ENCODE data around the gene LYRM4. TPM values are rescaled to one million over a fixed set of nuclear protein-coding genes. Genes with fewer than 3 reads are reported as not detected.

The LYRM4 gene
- total RNA-seq (14.5 and 18.0 TPM in 2 replicates), polyA plus RNA-seq (30.3 and 31.9 TPM in 2 replicates), polyA minus RNA-seq (ENCODE audit: low replicate concordance) (13.6 and 15.8 TPM in 2 replicates)
- 27.4 and 29.6 TPM in 2 replicates for polyA plus RNA-seq (2012)

DNA sequence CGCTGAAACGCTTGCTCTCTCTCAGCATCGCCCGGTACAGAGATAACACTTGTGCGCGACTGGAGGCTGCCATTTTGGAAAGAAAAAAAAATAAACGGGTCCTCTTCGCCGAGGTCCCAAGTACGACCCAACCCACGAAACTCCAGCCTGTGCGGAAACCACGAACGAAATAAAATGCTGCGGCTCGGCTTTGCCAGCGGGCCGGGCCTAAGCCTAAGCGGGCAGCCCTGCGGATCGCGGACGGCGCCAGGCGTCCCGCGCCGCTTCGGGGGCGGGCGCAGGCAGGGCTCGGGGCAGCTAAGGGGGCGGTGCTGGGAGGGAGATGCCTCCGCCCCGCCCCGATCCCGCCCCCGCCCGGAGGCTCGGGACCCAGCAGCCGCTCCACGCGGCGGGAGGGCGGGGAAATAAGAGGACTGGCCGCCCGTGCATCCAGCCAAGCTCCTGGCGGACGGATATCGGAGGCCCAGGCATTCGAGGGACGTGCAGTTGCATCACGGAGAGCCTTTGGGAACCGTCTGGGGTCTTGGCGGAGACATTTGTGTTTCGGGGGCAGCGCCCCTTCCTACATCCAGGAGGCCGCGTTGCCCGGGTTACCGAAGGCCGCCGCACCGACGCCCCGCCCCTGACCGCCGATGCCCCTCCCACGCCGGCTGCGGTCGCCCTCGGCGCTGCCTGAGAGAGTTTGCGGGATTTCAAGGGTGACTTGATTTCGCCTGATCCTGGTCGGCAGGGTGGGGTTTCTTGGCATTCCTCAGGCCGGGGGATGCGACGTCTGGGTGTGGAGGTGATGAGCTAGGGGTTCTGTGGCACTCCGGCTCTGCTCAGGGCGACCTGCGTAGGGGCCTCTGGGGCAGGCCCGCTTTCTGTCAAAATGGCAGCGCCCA, at the start of gene LYRM4, which contains the start of gene FARS2:
LYRM4 (minus strand) TSS at position 290 of the 884 bp plus-strand sequence; CDS start at position 73, 217 bp downstream.
FARS2 (plus strand) TSS at position 853 of the 884 bp plus-strand sequence.
- Histone ChIP-seq H3K9ac (ENCODE audit: insufficient read depth, low read length) (peak within 1 kb of the TSS; percentile 99), H4K20me1 (ENCODE audit: control insufficient read depth, extremely low read depth, insufficient read depth, low read length) (no peaks in the 10 kb centered on the region), H3K27ac (ENCODE audit: insufficient read depth, low read length) (peak within 1 kb of the TSS; percentile 94), H2AFZ (ENCODE audit: low read length) (peak within 1 kb of the TSS; percentile 99), H3K4me1 (ENCODE audit: control insufficient read depth, extremely low read depth, insufficient read depth, low read length) (no peaks in the 10 kb centered on the region), H3K4me2 (ENCODE audit: extremely low read depth, insufficient read depth, low read length) (peak within 1 kb of the TSS; percentile 65), H3K79me2 (ENCODE audit: control insufficient read depth, insufficient read depth, low read length) (peaks cover 7% of the 10 kb centered on the region), H3K27me3 (ENCODE audit: control insufficient read depth, insufficient read depth, low read length) (no peaks in the 10 kb centered on the region), H3K36me3 (ENCODE audit: control insufficient read depth, insufficient read depth, low read length) (no peaks in the 10 kb centered on the region), H3K4me3 (replicated peaks in 1 of 4; ENCODE audit: control extremely low read depth in 1 of 4, insufficient read depth in 1 of 4, low read depth in 3 of 4, low read length in 4 of 4) (peak within 1 kb of the TSS; percentile 61 to 99 (median 68)), H3K9me3 (ENCODE audit: control insufficient read depth, insufficient read depth, low read depth, low read length) (no peaks in the 10 kb centered on the region)
- TF ChIP-seq CTCF (conservative IDR thresholded peaks at IDR 0.05 in 1 of 2, IDR thresholded peaks at IDR 0.05 in 1 of 2; ENCODE audit: low read depth in 1 of 2, low read length in 2 of 2) (peak in 1 of 2 donors; percentile 23), EZH2 (IDR thresholded peaks at IDR 0.05; ENCODE audit: low read length, missing control alignments) (no peak)
- peak; percentile 84 to 86 for DNase-seq (ENCODE audit: low read depth in 2 of 2)

DNA sequence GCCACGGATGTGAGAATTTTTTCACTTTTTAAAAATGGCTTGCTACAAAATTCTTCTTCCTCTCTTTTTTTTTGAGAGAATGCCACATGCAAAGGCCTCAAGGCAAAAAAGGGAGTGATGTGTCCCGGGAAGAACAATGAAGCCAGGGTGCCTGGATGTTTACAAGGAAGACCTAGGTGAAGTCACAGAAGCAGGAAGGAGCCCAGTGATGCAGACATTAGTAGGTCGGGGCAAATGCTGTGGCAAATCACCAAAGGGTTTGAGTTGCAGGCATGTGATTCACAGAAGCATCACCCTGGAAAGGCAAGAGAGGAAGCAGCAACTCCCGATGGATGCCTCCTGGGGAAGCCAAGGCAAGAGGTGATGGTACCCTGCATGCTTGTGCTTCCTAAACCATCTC, 47.3 kb upstream of the LYRM4 start:
- H4K20me1 ChIP-seq (ENCODE audit: control insufficient read depth, extremely low read depth, insufficient read depth, low read length) = no peaks in the 10 kb centered on the region
- no peak overlapping the region for H3K9ac ChIP-seq (ENCODE audit: insufficient read depth, low read length)
- H3K27me3 ChIP-seq (ENCODE audit: control insufficient read depth, insufficient read depth, low read length) = no peaks in the 10 kb centered on the region
- no peaks in the 10 kb centered on the region for H3K9me3 ChIP-seq (ENCODE audit: control insufficient read depth, insufficient read depth, low read depth, low read length)
- no peaks in the 10 kb centered on the region for H3K79me2 ChIP-seq (ENCODE audit: control insufficient read depth, insufficient read depth, low read length)
- no peak overlapping the region for H2AFZ ChIP-seq (ENCODE audit: low read length)
- H3K4me3 ChIP-seq (replicated peaks in 1 of 4; ENCODE audit: control extremely low read depth in 1 of 4, insufficient read depth in 1 of 4, low read depth in 3 of 4, low read length in 4 of 4) = no peak overlapping the region
- H3K36me3 ChIP-seq (ENCODE audit: control insufficient read depth, insufficient read depth, low read length) = no peaks in the 10 kb centered on the region
- no peaks in the 10 kb centered on the region for H3K4me1 ChIP-seq (ENCODE audit: control insufficient read depth, extremely low read depth, insufficient read depth, low read length)
- no peak for TF ChIP-seq EZH2 (IDR thresholded peaks at IDR 0.05; ENCODE audit: low read length, missing control alignments)
- no peak overlapping the region for H3K27ac ChIP-seq (ENCODE audit: insufficient read depth, low read length)
- no peak overlapping the region for H3K4me2 ChIP-seq (ENCODE audit: extremely low read depth, insufficient read depth, low read length)
- DNase-seq (ENCODE audit: low read depth in 2 of 2) = peak in 1 of 2 donors; percentile 4

DNA sequence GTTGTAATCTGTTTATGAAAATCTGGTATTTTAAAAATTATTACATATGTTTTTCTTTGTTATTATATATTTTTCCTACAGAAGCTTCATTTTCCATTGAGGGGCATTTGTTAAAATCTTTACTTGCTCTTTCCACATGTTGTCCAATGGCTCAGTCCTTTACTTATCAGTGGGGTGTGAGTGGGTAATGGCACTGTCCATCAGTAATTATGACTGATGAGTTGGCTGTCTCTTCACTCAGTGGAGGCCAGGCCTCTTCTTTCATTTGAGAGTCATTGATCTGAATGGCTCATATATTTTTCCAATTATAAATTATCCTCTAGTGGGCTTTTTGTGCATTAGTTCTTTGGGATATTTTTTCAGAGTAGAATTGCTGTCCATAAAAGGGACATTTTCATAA, 46.3 kb upstream of the LYRM4 start:
- Histone ChIP-seq H3K4me3 (replicated peaks in 1 of 4; ENCODE audit: control extremely low read depth in 1 of 4, insufficient read depth in 1 of 4, low read depth in 3 of 4, low read length in 4 of 4) (no peak overlapping the region), H3K9me3 (ENCODE audit: control insufficient read depth, insufficient read depth, low read depth, low read length) (no peaks in the 10 kb centered on the region), H3K4me1 (ENCODE audit: control insufficient read depth, extremely low read depth, insufficient read depth, low read length) (no peaks in the 10 kb centered on the region), H3K36me3 (ENCODE audit: control insufficient read depth, insufficient read depth, low read length) (no peaks in the 10 kb centered on the region), H3K27me3 (ENCODE audit: control insufficient read depth, insufficient read depth, low read length) (no peaks in the 10 kb centered on the region), H4K20me1 (ENCODE audit: control insufficient read depth, extremely low read depth, insufficient read depth, low read length) (no peaks in the 10 kb centered on the region), H3K27ac (ENCODE audit: insufficient read depth, low read length) (no peak overlapping the region), H2AFZ (ENCODE audit: low read length) (no peak overlapping the region), H3K4me2 (ENCODE audit: extremely low read depth, insufficient read depth, low read length) (no peak overlapping the region), H3K9ac (ENCODE audit: insufficient read depth, low read length) (no peak overlapping the region), H3K79me2 (ENCODE audit: control insufficient read depth, insufficient read depth, low read length) (no peaks in the 10 kb centered on the region)
- DNase-seq (ENCODE audit: low read depth in 2 of 2) = no peak
- no peak for TF ChIP-seq CTCF (conservative IDR thresholded peaks at IDR 0.05 in 1 of 2, IDR thresholded peaks at IDR 0.05 in 1 of 2; ENCODE audit: low read depth in 1 of 2, low read length in 2 of 2)
